ENCODE results near the gene OR7C2. TPM values are rescaled to one million over a fixed set of nuclear protein-coding genes. Genes with fewer than 3 reads are reported as not detected.

OR7C2 gene
- total RNA-seq, 4 donors from 2014 or later: not detected

DNA sequence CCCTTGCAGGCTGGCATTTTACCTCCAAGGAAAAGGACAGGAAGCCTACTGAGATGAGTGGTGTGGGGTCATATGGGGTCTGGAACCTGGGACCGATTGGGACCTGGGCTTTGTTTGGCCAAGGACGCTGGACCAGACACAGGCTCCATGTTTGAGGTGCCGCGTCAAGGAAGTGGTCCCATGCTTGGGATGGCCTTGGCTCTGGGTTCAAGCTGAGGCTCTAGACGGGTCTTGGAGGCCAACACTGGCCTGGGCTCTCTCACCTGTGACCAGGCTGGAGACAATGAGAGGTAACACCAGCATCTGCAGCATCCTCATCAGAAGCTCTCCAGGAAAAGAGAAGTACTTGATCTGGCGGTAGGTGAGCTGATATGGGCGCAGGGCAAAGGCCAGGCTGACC is 30.2 kb downstream of the OR7C2 start:
- no peaks in the 10 kb centered on the region for H3K36me3 ChIP-seq
- H3K27ac ChIP-seq: no peak overlapping the region
- intact Hi-C loops (cut with DNase I; ENCODE audit: low total_unique reads): no loop called here
- TF ChIP-seq EP300 (IDR thresholded peaks at IDR 0.05; ENCODE audit: low read depth) (no peak), POLR2AphosphoS5 (IDR thresholded peaks at IDR 0.05) (no peak), POLR2A (IDR thresholded peaks at IDR 0.05) (no peak)
- TF ChIP-seq, protein P1, sequence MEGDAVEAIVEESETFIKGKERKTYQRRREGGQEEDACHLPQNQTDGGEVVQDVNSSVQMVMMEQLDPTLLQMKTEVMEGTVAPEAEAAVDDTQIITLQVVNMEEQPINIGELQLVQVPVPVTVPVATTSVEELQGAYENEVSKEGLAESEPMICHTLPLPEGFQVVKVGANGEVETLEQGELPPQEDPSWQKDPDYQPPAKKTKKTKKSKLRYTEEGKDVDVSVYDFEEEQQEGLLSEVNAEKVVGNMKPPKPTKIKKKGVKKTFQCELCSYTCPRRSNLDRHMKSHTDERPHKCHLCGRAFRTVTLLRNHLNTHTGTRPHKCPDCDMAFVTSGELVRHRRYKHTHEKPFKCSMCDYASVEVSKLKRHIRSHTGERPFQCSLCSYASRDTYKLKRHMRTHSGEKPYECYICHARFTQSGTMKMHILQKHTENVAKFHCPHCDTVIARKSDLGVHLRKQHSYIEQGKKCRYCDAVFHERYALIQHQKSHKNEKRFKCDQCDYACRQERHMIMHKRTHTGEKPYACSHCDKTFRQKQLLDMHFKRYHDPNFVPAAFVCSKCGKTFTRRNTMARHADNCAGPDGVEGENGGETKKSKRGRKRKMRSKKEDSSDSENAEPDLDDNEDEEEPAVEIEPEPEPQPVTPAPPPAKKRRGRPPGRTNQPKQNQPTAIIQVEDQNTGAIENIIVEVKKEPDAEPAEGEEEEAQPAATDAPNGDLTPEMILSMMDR (IDR thresholded peaks at IDR 0.05): no peak
- H3K9me3 ChIP-seq: no peaks in the 10 kb centered on the region
- peaks cover 2% of the 10 kb centered on the region for H3K27me3 ChIP-seq
- H3K4me1 ChIP-seq: no peaks in the 10 kb centered on the region
- DNase-seq: no peak
- no peak overlapping the region for H3K4me3 ChIP-seq
- WGBS, 2 donors (ENCODE audit: low coverage in 1 of 2): 67 to 75% methylated on average over 5 to 7 of the region's 7 CpGs
- in situ Hi-C loops (cut with MboI; ENCODE audit: low pct_ligation_motif_present in 1 of 4, low pct_unique_long_range_greater_than_20kb in 1 of 4, low sequenced_read_pairs in 3 of 4): no loop called here

DNA sequence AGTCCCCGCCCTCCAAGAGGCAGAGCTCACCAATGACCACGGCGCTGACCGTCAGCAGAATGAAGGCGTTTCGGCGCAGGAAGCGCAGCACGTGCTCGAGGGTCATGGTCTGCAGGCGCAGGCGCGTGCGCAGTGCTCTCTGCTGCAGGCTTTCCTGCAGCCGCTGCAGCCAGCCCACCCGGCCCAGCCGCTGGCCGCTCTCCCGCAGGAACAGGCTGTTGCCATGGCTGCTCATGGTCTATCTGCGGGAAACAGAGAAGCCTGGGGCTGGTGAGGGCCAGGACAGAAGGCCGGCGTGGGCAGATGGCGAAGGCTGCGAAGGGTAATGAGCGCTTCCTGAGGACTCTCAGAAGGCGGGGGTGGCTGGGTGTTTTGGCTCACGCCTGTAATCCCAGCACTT is 31.4 kb downstream of the OR7C2 start:
- no peak for DNase-seq
- Histone ChIP-seq H3K36me3 (no peaks in the 10 kb centered on the region), H3K9me3 (no peaks in the 10 kb centered on the region), H3K4me1 (no peaks in the 10 kb centered on the region), H3K4me3 (no peak overlapping the region), H3K27me3 (peaks cover 14% of the 10 kb centered on the region), H3K27ac (no peak overlapping the region)
- intact Hi-C loops (cut with DNase I; ENCODE audit: low total_unique reads) (no loop called here), in situ Hi-C loops (cut with MboI; ENCODE audit: low pct_ligation_motif_present in 1 of 4, low pct_unique_long_range_greater_than_20kb in 1 of 4, low sequenced_read_pairs in 3 of 4) (no loop called here)
- WGBS, 2 donors (ENCODE audit: low coverage in 1 of 2): 83% methylated on average over 27 of the region's 27 CpGs; no CpG with 5 or more reads in 1 of the 2 donors
- TF ChIP-seq POLR2AphosphoS5 (IDR thresholded peaks at IDR 0.05) (no peak), POLR2A (IDR thresholded peaks at IDR 0.05) (no peak), EP300 (IDR thresholded peaks at IDR 0.05; ENCODE audit: low read depth) (no peak)
- TF ChIP-seq, protein P1 (IDR thresholded peaks at IDR 0.05): no peak

DNA sequence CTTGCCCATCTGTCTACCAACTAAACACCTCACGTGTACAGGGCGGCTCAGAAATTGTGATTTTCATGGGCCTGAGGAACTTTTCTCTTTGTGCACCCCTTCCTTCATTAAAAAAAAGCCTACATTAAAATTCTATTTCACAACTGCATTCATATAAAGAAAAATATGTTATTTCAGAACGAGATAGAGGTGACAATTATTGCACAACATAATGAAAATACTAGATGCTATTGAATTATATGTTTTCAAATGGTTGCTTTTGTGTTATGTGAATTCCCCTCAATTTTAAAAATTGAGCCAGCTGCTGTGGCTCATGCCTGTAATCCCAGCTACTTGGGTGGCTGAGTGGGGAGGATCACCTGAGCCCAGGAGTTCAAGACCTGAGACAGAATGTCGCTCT is 33.2 kb downstream of the OR7C2 start:
- Histone ChIP-seq H3K4me3 (no peak overlapping the region), H3K4me1 (peaks cover 0 to under 1% (median 0%) of the 10 kb centered on the region in 4 donors), H3K27ac (no peak overlapping the region), H3K9me3 (no peaks in the 10 kb centered on the region), H3K27me3 (peaks cover 32% of the 10 kb centered on the region), H3K36me3 (no peaks in the 10 kb centered on the region)
- 57 to 60% methylated on average over 4 of the region's 4 CpGs for WGBS, 2 donors (ENCODE audit: low coverage in 1 of 2)
- in situ Hi-C loops (cut with MboI; ENCODE audit: low pct_ligation_motif_present in 1 of 4, low pct_unique_long_range_greater_than_20kb in 1 of 4, low sequenced_read_pairs in 3 of 4) (no loop called here), intact Hi-C loops (cut with DNase I; ENCODE audit: low total_unique reads) (no loop called here)
- no peak for DNase-seq
- TF ChIP-seq, protein P1 (IDR thresholded peaks at IDR 0.05): no peak
- no peak for TF ChIP-seq EP300 (IDR thresholded peaks at IDR 0.05; ENCODE audit: low read depth)
- no peak for TF ChIP-seq POLR2A (IDR thresholded peaks at IDR 0.05)
- no peak for TF ChIP-seq POLR2AphosphoS5 (IDR thresholded peaks at IDR 0.05)

DNA sequence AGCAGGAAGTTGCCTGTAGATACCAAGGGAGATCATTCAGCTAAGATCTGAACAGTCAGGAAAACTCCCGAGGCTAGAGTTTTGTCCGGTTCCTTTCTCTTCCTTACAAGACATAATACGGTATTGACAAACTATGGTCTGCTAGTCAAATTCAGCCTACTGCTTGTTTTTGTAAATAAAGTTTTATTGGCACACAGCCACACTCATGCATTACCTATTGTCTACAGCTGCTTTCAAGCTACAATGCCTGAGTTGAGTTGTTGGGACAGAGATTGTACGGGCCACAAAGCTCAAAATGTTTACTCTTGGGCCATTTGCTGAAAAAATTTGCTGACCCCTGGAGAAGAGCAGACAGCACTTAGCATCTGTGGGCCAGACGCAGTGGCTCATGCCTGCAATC is 35.8 kb downstream of the OR7C2 start:
- no peak for TF ChIP-seq POLR2AphosphoS5 (IDR thresholded peaks at IDR 0.05)
- no peak for TF ChIP-seq POLR2A (IDR thresholded peaks at IDR 0.05)
- TF ChIP-seq EP300 (IDR thresholded peaks at IDR 0.05; ENCODE audit: low read depth): no peak
- TF ChIP-seq, protein P1 (IDR thresholded peaks at IDR 0.05): no peak
- Histone ChIP-seq H3K27me3 (peaks cover 59% of the 10 kb centered on the region), H3K4me3 (no peak overlapping the region), H3K9me3 (no peaks in the 10 kb centered on the region), H3K4me1 (peaks cover 0 to 4% (median 2%) of the 10 kb centered on the region in 4 donors), H3K27ac (no peak overlapping the region), H3K36me3 (no peaks in the 10 kb centered on the region)
- 37 to 48% methylated on average over 4 to 5 of the region's 5 CpGs for WGBS, 2 donors (ENCODE audit: low coverage in 1 of 2)
- no peak for DNase-seq
- in situ Hi-C loops (cut with MboI; ENCODE audit: low pct_ligation_motif_present in 1 of 4, low pct_unique_long_range_greater_than_20kb in 1 of 4, low sequenced_read_pairs in 3 of 4): no loop called here
- intact Hi-C loops (cut with DNase I; ENCODE audit: low total_unique reads): no loop called here

Measured in transverse colon (tissue), 4 donors.